ENCODE data around the gene DLGAP1.

Gene DLGAP1

GRCh38 chr18:4374564-4374963 lies 80.5 kb downstream of the DLGAP1 start:
- ATAC-seq (ENCODE audit: low read depth) = no peak
- no peak for TF ChIP-seq CTCF (IDR thresholded peaks at IDR 0.05; ENCODE audit: poor library complexity, severe bottlenecking)
- DNase-seq (ENCODE audit: low spot score) = no peak
- no peak overlapping the region for H3K4me3 ChIP-seq (ENCODE audit: severe bottlenecking)
- no peaks in the 10 kb centered on the region for H3K27me3 ChIP-seq (ENCODE audit: insufficient read depth, poor library complexity, severe bottlenecking)
- peaks cover 2% of the 10 kb centered on the region for H3K9me3 ChIP-seq (ENCODE audit: severe bottlenecking)
- H3K36me3 ChIP-seq (ENCODE audit: low read depth) = no peaks in the 10 kb centered on the region
- no peak overlapping the region for H3K27ac ChIP-seq (ENCODE audit: poor library complexity, severe bottlenecking)
- no peaks in the 10 kb centered on the region for H3K4me1 ChIP-seq (ENCODE audit: insufficient read depth, poor library complexity, severe bottlenecking)

- DNase-seq (ENCODE audit: low spot score) (no peak), ATAC-seq (ENCODE audit: low read depth) (no peak)
- no peaks in the 10 kb centered on the region for H3K4me1 ChIP-seq (ENCODE audit: insufficient read depth, poor library complexity, severe bottlenecking)
- no peak overlapping the region for H3K4me3 ChIP-seq (ENCODE audit: severe bottlenecking)
- no peak overlapping the region for H3K27ac ChIP-seq (ENCODE audit: poor library complexity, severe bottlenecking)
- H3K9me3 ChIP-seq (ENCODE audit: severe bottlenecking) = peaks cover 2% of the 10 kb centered on the region
- no peaks in the 10 kb centered on the region for H3K36me3 ChIP-seq (ENCODE audit: low read depth)
- no peaks in the 10 kb centered on the region for H3K27me3 ChIP-seq (ENCODE audit: insufficient read depth, poor library complexity, severe bottlenecking)
- no peak for TF ChIP-seq CTCF (IDR thresholded peaks at IDR 0.05; ENCODE audit: poor library complexity, severe bottlenecking)
Measured at GRCh38 chr18:4369705-4370104, 85.4 kb downstream of the DLGAP1 start.

- Histone ChIP-seq H3K4me3 (ENCODE audit: severe bottlenecking) (no peak overlapping the region), H3K36me3 (ENCODE audit: low read depth) (no peaks in the 10 kb centered on the region), H3K4me1 (ENCODE audit: insufficient read depth, poor library complexity, severe bottlenecking) (no peaks in the 10 kb centered on the region), H3K27ac (ENCODE audit: poor library complexity, severe bottlenecking) (no peak overlapping the region), H3K9me3 (ENCODE audit: severe bottlenecking) (no peaks in the 10 kb centered on the region), H3K27me3 (ENCODE audit: insufficient read depth, poor library complexity, severe bottlenecking) (no peaks in the 10 kb centered on the region)
- TF ChIP-seq CTCF (IDR thresholded peaks at IDR 0.05; ENCODE audit: poor library complexity, severe bottlenecking) = no peak
- ATAC-seq (ENCODE audit: low read depth) (no peak), DNase-seq (ENCODE audit: low spot score) (no peak)
Measured at GRCh38 chr18:4360221-4360715, 94.8 kb downstream of the DLGAP1 start.

- DNase-seq (ENCODE audit: low spot score) = no peak
- no peak overlapping the region for H3K27ac ChIP-seq (ENCODE audit: poor library complexity, severe bottlenecking)
Measured at GRCh38 chr18:4358618-4359017, 96.5 kb downstream of the DLGAP1 start.

More at GRCh38 chr18:4358618-4359017, 96.5 kb downstream of the DLGAP1 start:
- H3K9me3 ChIP-seq (ENCODE audit: severe bottlenecking) = no peaks in the 10 kb centered on the region
- H3K4me1 ChIP-seq (ENCODE audit: insufficient read depth, poor library complexity, severe bottlenecking) = no peaks in the 10 kb centered on the region
- H3K27me3 ChIP-seq (ENCODE audit: insufficient read depth, poor library complexity, severe bottlenecking) = no peaks in the 10 kb centered on the region
- ATAC-seq (ENCODE audit: low read depth) = no peak
- no peak overlapping the region for H3K4me3 ChIP-seq (ENCODE audit: severe bottlenecking)
- no peaks in the 10 kb centered on the region for H3K36me3 ChIP-seq (ENCODE audit: low read depth)
- TF ChIP-seq CTCF (IDR thresholded peaks at IDR 0.05; ENCODE audit: poor library complexity, severe bottlenecking) = no peak

All from RWPE2 (cell line).